IMR-90 (cell line): ENCODE results near the gene NGFR. TPM values are rescaled to one million over a fixed set of nuclear protein-coding genes. Genes with fewer than 3 reads are reported as not detected.

Experiments
- ATAC-seq: fragments of 200-7000 bp; cut with Tn5 transposase; 2 replicates; pipeline ENCODE4 v1.9.1; 2020; ENCODE audit warnings: low read depth, mild to moderate bottlenecking, moderate library complexity
- BruUV-seq: library from RNA; stranded (reverse); fragments of 400-500 nt; replicated peaks from 2 replicates; lab custom pipeline; 2021; lab: Mats Ljungman, UMichigan
- CTCF ChIA-PET: fragments of 300-600 bp; formaldehyde crosslinking; extraction: SDS; loops from one replicate; lab custom pipeline; 2021; ENCODE audit warnings: antibody characterized with exemption; lab: Yijun Ruan, JAX
- POLR2A ChIA-PET: fragments of 300-600 bp; sonication (Branson Sonifier 250); formaldehyde crosslinking; loops from one replicate; lab custom pipeline; 2022; ENCODE audit warnings: antibody characterized with exemption; ENCODE audit not compliant: unreplicated experiment; lab: Charles Lee
- DNase-seq: peaks from one replicate; pipeline ENCODE4 v3.0.0; 2013
- H2AFZ ChIP-seq: replicated peaks from 2 replicates; pipeline ENCODE3; 2013; ENCODE audit warnings: low read length, mild to moderate bottlenecking; ENCODE audit not compliant: poor library complexity
- H2AK5ac ChIP-seq: 2 replicates; pipeline ENCODE4 v1.6.1; 2013; ENCODE audit warnings: low read depth, low read length, inconsistent platforms
- H2AK9ac ChIP-seq: replicated peaks from 2 replicates; pipeline ENCODE3; 2013; ENCODE audit warnings: mild to moderate bottlenecking, low read depth, low read length, moderate library complexity; ENCODE audit not compliant: poor library complexity
- H2BK120ac ChIP-seq: 2 replicates; pipeline ENCODE4 v1.6.1; 2013; ENCODE audit warnings: low read depth, low read length, inconsistent platforms
- H2BK15ac ChIP-seq: 3 replicates; pipeline ENCODE4 v1.6.1; 2013; ENCODE audit warnings: low read depth, low read length, inconsistent platforms
- H2BK20ac ChIP-seq: 2 replicates; pipeline ENCODE4 v1.6.1; 2013; ENCODE audit warnings: low read depth, mild to moderate bottlenecking, inconsistent platforms, low read length, moderate library complexity
- H2BK5ac ChIP-seq: 2 replicates; pipeline ENCODE4 v1.6.1; 2013; ENCODE audit warnings: mild to moderate bottlenecking, low read depth, low read length, inconsistent platforms; ENCODE audit not compliant: poor library complexity, severe bottlenecking
- H3K14ac ChIP-seq: replicated peaks from 2 replicates; pipeline ENCODE4 v1.6.1; 2013; ENCODE audit warnings: low read depth, low read length, inconsistent platforms
- H3K18ac ChIP-seq: 2 replicates; pipeline ENCODE4 v1.6.1; 2013; ENCODE audit warnings: low read depth, low read length, control low read depth
- H3K23ac ChIP-seq: 2 replicates; pipeline ENCODE4 v1.6.1; 2013; ENCODE audit warnings: low read depth, low read length, inconsistent platforms
- H3K27ac ChIP-seq: 2 replicates; pipeline ENCODE4 v1.5.1; 2013; ENCODE audit warnings: mild to moderate bottlenecking, control low read depth, low read length; ENCODE audit not compliant: insufficient read depth
- H3K27me3 ChIP-seq: 2 replicates; pipeline ENCODE4 v1.6.1; 2013; ENCODE audit warnings: low read length; ENCODE audit not compliant: control insufficient read depth, insufficient read depth
- H3K36me3 ChIP-seq: 2 replicates; pipeline ENCODE4 v1.6.1; 2013; ENCODE audit warnings: low read length, mixed read lengths; ENCODE audit not compliant: control insufficient read depth, insufficient read depth
- H3K4ac ChIP-seq: 2 replicates; pipeline ENCODE4 v1.6.1; 2013; ENCODE audit warnings: low read depth, low read length, inconsistent platforms
- H3K4me1 ChIP-seq: 2 replicates; pipeline ENCODE4 v1.6.1; 2013; ENCODE audit warnings: low read length, mixed read lengths; ENCODE audit not compliant: control insufficient read depth, insufficient read depth
- H3K4me2 ChIP-seq: 2 replicates; pipeline ENCODE4 v1.6.1; 2013; ENCODE audit warnings: low read depth, mild to moderate bottlenecking, control low read depth, low read length, moderate library complexity
- H3K4me3 ChIP-seq: 2 replicates; pipeline ENCODE4 v1.5.1; 2013; ENCODE audit warnings: low read depth, mild to moderate bottlenecking, control low read depth, low read length, moderate library complexity; ENCODE audit not compliant: insufficient read depth
- H3K56ac ChIP-seq: 2 replicates; pipeline ENCODE4 v1.6.1; 2013; ENCODE audit warnings: low read length, inconsistent platforms; ENCODE audit not compliant: insufficient read depth; ENCODE audit errors: extremely low read depth
- H3K79me1 ChIP-seq, 2 experiments: 2 replicates each; pipeline ENCODE4 v1.6.1; 2013; ENCODE audit warnings: low read length in 2 of 2, inconsistent platforms in 1 of 2, low read depth in 1 of 2
- H3K9ac ChIP-seq: 2 replicates; pipeline ENCODE4 v1.6.1; 2013; ENCODE audit warnings: low read depth, low read length, control low read depth
- H3K9me1 ChIP-seq: 2 replicates; pipeline ENCODE4 v1.6.1; 2013; ENCODE audit warnings: low read length, inconsistent platforms; ENCODE audit not compliant: insufficient read depth
- H3K9me3 ChIP-seq: 2 replicates; pipeline ENCODE4 v1.6.1; 2013; ENCODE audit warnings: low read length; ENCODE audit not compliant: control insufficient read depth, insufficient read depth
- H4K20me1 ChIP-seq: 2 replicates; pipeline ENCODE4 v1.6.1; 2013; ENCODE audit warnings: low read length, inconsistent platforms; ENCODE audit not compliant: insufficient read depth
- H4K5ac ChIP-seq: 2 replicates; pipeline ENCODE4 v1.6.1; 2013; ENCODE audit warnings: mild to moderate bottlenecking, low read depth, low read length, control low read depth
- H4K8ac ChIP-seq, 2 experiments: 2 replicates each; pipeline ENCODE4 v1.6.1; 2013; ENCODE audit warnings: low read depth in 2 of 2, low read length in 2 of 2, control low read depth in 1 of 2, inconsistent platforms in 1 of 2
- H4K91ac ChIP-seq: 2 replicates; pipeline ENCODE4 v1.6.1; 2013; ENCODE audit warnings: low read depth, low read length, inconsistent platforms; ENCODE audit not compliant: insufficient read depth
- MXI1 ChIP-seq: IDR thresholded peaks from 2 replicates; pipeline ENCODE4 v1.6.1; 2012; ENCODE audit warnings: low read depth, mild to moderate bottlenecking, low read length, moderate library complexity, borderline replicate concordance
- POLR2A ChIP-seq: IDR thresholded peaks from 2 replicates; pipeline ENCODE4 v1.6.1; 2012; ENCODE audit warnings: mild to moderate bottlenecking, low read depth, low read length
- WGBS, 2 experiments: methylation state at CpG; one replicate each; pipeline versions ENCODE4 v1.1.5 to v1.1.7; 2013; ENCODE audit warnings: missing lambda C conversion rate in 2 of 2; ENCODE audit not compliant: insufficient read length in 1 of 2; ENCODE audit errors: extremely low coverage in 2 of 2; 5-methylcytosine and 5-hydroxymethylcytosine counted together
- dilution Hi-C: fragments of 300-500 bp; cut with HindIII; formaldehyde crosslinking; loops from one replicate; pipeline ENCODE4 v1.14.3; 2018; ENCODE audit warnings: low sequenced_read_pairs; ENCODE audit not compliant: unreplicated experiment
- in situ Hi-C: fragments of 300-500 bp; cut with MboI; formaldehyde crosslinking; loops from 3 replicates; pipeline ENCODE4 v1.14.3; 2019; ENCODE audit warnings: low sequenced_read_pairs, inconsistent platforms, mixed read lengths
- intact Hi-C: fragments of 100-400 bp; cut with micrococcal nuclease; formaldehyde crosslinking; loops from 2 replicates; pipeline ENCODE4 v1.10.0; 2022
- polyA plus RNA-seq, 3 experiments: library from polyadenylated mRNA; depleted of rRNA; stranded (reverse); fragments of >200 nt; gene quantifications; 2 replicates each; pipeline ENCODE4 v1.2.3, GENCODE V29; 2012; ENCODE audit warnings: low replicate concordance in 1 of 3
- total RNA-seq: library from RNA; depleted of rRNA; stranded (reverse); fragments of >200 nt; gene quantifications from 2 replicates; pipeline ENCODE4 v1.2.3, GENCODE V29; 2012

NGFR gene
- total and polyA plus RNA-seq, 2 of the 4 experiments (the other 2 are of a cell fraction) = 0.15 to 0.18 TPM

GRCh38 chr17:49447628-49448302, 47.3 kb upstream of the NGFR start:
- Histone ChIP-seq H3K23ac (no peak overlapping the region), H3K9me1 (no peaks in the 10 kb centered on the region), H3K27me3 (peaks cover 41% of the 10 kb centered on the region), H2BK15ac (no peak overlapping the region), H3K36me3 (no peaks in the 10 kb centered on the region), H3K9ac (no peak overlapping the region), H2AK5ac (no peak overlapping the region), H3K14ac (no peak overlapping the region), H2BK5ac (no peak overlapping the region), H3K79me1 (no peaks in the 10 kb centered on the region), H2AFZ (no peak overlapping the region), H4K8ac (no peak overlapping the region), H3K4me1 (no peaks in the 10 kb centered on the region), H4K5ac (no peak overlapping the region), H3K4me2 (no peak overlapping the region), H2BK120ac (no peak overlapping the region), H3K4me3 (no peak overlapping the region), H4K20me1 (no peaks in the 10 kb centered on the region), H2AK9ac (no peak overlapping the region), H3K56ac (no peak overlapping the region), H2BK20ac (no peak overlapping the region), H4K91ac (no peak overlapping the region), H3K4ac (no peak overlapping the region), H3K18ac (no peak overlapping the region), H3K27ac (no peak overlapping the region), H3K9me3 (no peaks in the 10 kb centered on the region)
- intact Hi-C loops (no loop called here), in situ Hi-C loops (no loop called here), dilution Hi-C loops (no loop called here)
- WGBS, 2 experiments = 0% methylated on average over 1 of the region's 9 CpGs; no CpG with 5 or more reads in 1 of the 2 experiments
- no peak for DNase-seq
- ChIA-PET CTCF (no interaction called here), POLR2A (interaction anchor here (0.6 kb wide), 1 partner anchor 112 kb away, joined by 3 read pairs; no protein-coding TSS in a partner anchor)
- TF ChIP-seq POLR2A (no peak), MXI1 (no peak)
- no peak for ATAC-seq
- no TSS peak for BruUV-seq
